ENCODE results near the gene RTF2.

GRCh38 chr20:56433880-56434255 is 34.6 kb upstream of the RTF2 start:
- TF ChIP-seq KDM5B (CRISPR knock-in tag; IDR thresholded peaks at IDR 0.05; ENCODE audit: borderline replicate concordance) (no peak), SIN3B (IDR thresholded peaks at IDR 0.05; ENCODE audit: low read length) (no peak), EZH2 (conservative IDR thresholded peaks at IDR 0.05; ENCODE audit: low read depth, low read length) (no peak), ZNF639 (CRISPR knock-in tag; conservative IDR thresholded peaks at IDR 0.05) (no peak), SMC3 (IDR thresholded peaks at IDR 0.05; ENCODE audit: low read length) (no peak), ZFP41 (CRISPR knock-in tag; IDR thresholded peaks at IDR 0.05; ENCODE audit: borderline replicate concordance) (no peak), TMF1 (CRISPR knock-in tag; IDR thresholded peaks at IDR 0.05; ENCODE audit: low read depth) (no peak), SRF (IDR thresholded peaks at IDR 0.05; ENCODE audit: low read depth, low read length) (no peak), ZNF460 (CRISPR knock-in tag; IDR thresholded peaks at IDR 0.05; ENCODE audit: borderline replicate concordance) (no peak), ESRRA (CRISPR knock-in tag; IDR thresholded peaks at IDR 0.05; ENCODE audit: low read depth) (no peak), SP2 (CRISPR knock-in tag; IDR thresholded peaks at IDR 0.05) (no peak), ATF2 (CRISPR knock-in tag; IDR thresholded peaks at IDR 0.05) (no peak), TRAFD1 (CRISPR knock-in tag; IDR thresholded peaks at IDR 0.05; ENCODE audit: borderline replicate concordance) (no peak), CREBL2 (CRISPR knock-in tag; IDR thresholded peaks at IDR 0.05; ENCODE audit: borderline replicate concordance) (no peak)
